Trophoblast cell (in vitro differentiated cells and primary cell): Measurements from ENCODE around the gene JMY.

Experiments
- DNase-seq, 2 donors: peaks; one replicate each; pipeline ENCODE4 v3.0.0-alpha.2; 2016
- H2AFZ ChIP-seq: 2 replicates; pipeline ENCODE4 v1.6.1; 2013; ENCODE audit warnings: low read length, moderate library complexity, mild to moderate bottlenecking; ENCODE audit not compliant: insufficient read depth, poor library complexity
- H2AK5ac ChIP-seq: 2 replicates; pipeline ENCODE4 v1.6.1; 2013; ENCODE audit warnings: mild to moderate bottlenecking, low read length
- H2BK120ac ChIP-seq: 2 replicates; pipeline ENCODE4 v1.6.1; 2013; ENCODE audit warnings: low read length, mild to moderate bottlenecking, moderate library complexity; ENCODE audit not compliant: insufficient read depth, poor library complexity
- H2BK12ac ChIP-seq: 2 replicates; pipeline ENCODE4 v1.6.1; 2013; ENCODE audit warnings: mild to moderate bottlenecking, low read length, moderate library complexity
- H2BK5ac ChIP-seq: 2 replicates; pipeline ENCODE4 v1.6.1; 2013; ENCODE audit warnings: low read length, low read depth, moderate library complexity, mild to moderate bottlenecking; ENCODE audit not compliant: poor library complexity
- H3K14ac ChIP-seq: 2 replicates; pipeline ENCODE4 v1.6.1; 2013; ENCODE audit warnings: mild to moderate bottlenecking, low read length
- H3K18ac ChIP-seq: 2 replicates; pipeline ENCODE4 v1.6.1; 2013; ENCODE audit warnings: mild to moderate bottlenecking, low read length
- H3K23ac ChIP-seq: 2 replicates; pipeline ENCODE4 v1.6.1; 2013; ENCODE audit warnings: low read length
- H3K27ac ChIP-seq: 2 replicates; pipeline ENCODE4 v1.5.1; 2013; ENCODE audit warnings: low read depth, mild to moderate bottlenecking, inconsistent platforms, low read length, moderate library complexity
- H3K27me3 ChIP-seq: 2 replicates; pipeline ENCODE4 v1.6.1; 2013; ENCODE audit warnings: inconsistent platforms, mild to moderate bottlenecking, low read length, moderate library complexity; ENCODE audit not compliant: insufficient read depth
- H3K36me3 ChIP-seq, 2 experiments: 1 replicate in 1 of 2; 2 replicates in 1 of 2; pipeline ENCODE4 v1.6.1; 2013; ENCODE audit warnings: low read length in 2 of 2, mild to moderate bottlenecking in 2 of 2, moderate library complexity in 1 of 2; ENCODE audit not compliant: insufficient read depth in 2 of 2, control insufficient read depth in 1 of 2
- H3K4ac ChIP-seq: 2 replicates; pipeline ENCODE4 v1.6.1; 2013; ENCODE audit warnings: low read depth, mild to moderate bottlenecking, low read length, moderate library complexity
- H3K4me1 ChIP-seq, 2 experiments: 1 replicate in 1 of 2; 2 replicates in 1 of 2; pipeline ENCODE4 v1.6.1; 2013; ENCODE audit warnings: low read length in 2 of 2, mild to moderate bottlenecking in 2 of 2, moderate library complexity in 1 of 2; ENCODE audit not compliant: insufficient read depth in 2 of 2, control insufficient read depth in 1 of 2
- H3K4me2 ChIP-seq: 2 replicates; pipeline ENCODE4 v1.6.1; 2013; ENCODE audit warnings: inconsistent platforms, mild to moderate bottlenecking, low read length, moderate library complexity
- H3K4me3 ChIP-seq: 2 replicates; pipeline ENCODE4 v1.5.1; 2013; ENCODE audit warnings: mild to moderate bottlenecking, low read depth, low read length, inconsistent platforms
- H3K79me1 ChIP-seq: one replicate; pipeline ENCODE4 v1.6.1; 2013; ENCODE audit warnings: low read length
- H3K79me2 ChIP-seq: 2 replicates; pipeline ENCODE4 v1.6.1; 2013; ENCODE audit warnings: low read length, mild to moderate bottlenecking; ENCODE audit not compliant: control insufficient read depth, insufficient read depth, poor library complexity
- H3K9ac ChIP-seq: 2 replicates; pipeline ENCODE4 v1.6.1; 2013; ENCODE audit warnings: mild to moderate bottlenecking, low read length
- H3K9me3 ChIP-seq: 2 replicates; pipeline ENCODE4 v1.6.1; 2013; ENCODE audit warnings: low read depth, mild to moderate bottlenecking, control low read depth, inconsistent platforms, low read length; ENCODE audit not compliant: insufficient read depth
- H4K12ac ChIP-seq: 2 replicates; pipeline ENCODE4 v1.6.1; 2013; ENCODE audit warnings: low read depth, mild to moderate bottlenecking, low read length, moderate library complexity
- H4K8ac ChIP-seq: 2 replicates; pipeline ENCODE4 v1.6.1; 2013; ENCODE audit warnings: low read depth, mild to moderate bottlenecking, low read length, moderate library complexity
- H4K91ac ChIP-seq: one replicate; pipeline ENCODE4 v1.6.1; 2013; ENCODE audit warnings: low read depth, mild to moderate bottlenecking, low read length, moderate library complexity
- WGBS: extraction: QIAGEN DNeasy Blood & Tissue Kit; methylation state at CpG from one replicate; pipeline ENCODE4 v1.1.7; 2013; ENCODE audit warnings: missing lambda C conversion rate; ENCODE audit not compliant: insufficient read length, insufficient coverage; ENCODE audit errors: extremely low coverage; 5-methylcytosine and 5-hydroxymethylcytosine counted together

JMY gene

DNA sequence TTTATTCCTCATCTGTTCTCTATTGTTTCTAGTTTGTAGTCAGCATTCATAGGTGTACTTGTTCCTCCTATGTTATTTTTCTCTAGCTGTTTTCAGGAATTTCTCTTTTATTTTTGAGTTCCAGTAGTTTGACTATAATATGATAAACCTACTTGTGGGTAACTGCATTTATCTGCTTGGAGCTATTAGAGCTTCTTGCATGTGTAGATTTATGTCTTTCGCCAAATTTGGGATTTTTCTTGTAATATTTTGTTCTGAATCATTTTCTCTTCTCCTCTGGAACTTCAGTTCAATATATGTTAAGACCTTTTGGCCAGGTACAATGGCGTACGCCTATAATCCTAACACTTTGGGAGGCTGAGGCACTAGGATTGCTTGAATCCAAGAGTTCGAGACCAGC is 37.4 kb downstream of the JMY start:
- no peak for DNase-seq
- Histone ChIP-seq H2BK12ac (no peak overlapping the region), H2AFZ (no peak overlapping the region)

DNA sequence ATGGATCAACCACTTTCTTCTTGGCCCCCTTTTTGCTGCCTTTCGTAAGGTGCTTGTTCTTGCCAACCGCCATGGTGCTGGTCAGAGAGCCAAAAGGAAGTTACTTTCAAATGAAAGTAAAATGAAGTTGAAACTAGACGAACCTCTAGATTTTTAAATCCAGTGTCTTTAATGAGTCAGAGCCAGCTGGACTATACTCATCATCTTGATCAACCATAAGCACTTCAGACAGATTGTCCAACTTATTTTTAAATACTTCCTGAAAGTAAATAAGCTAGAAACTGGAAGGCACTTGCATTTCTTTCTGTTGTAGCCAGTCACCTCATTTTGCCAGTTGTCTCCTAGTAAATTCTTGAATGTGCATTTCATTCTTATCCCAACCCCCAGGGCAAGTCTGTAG is 48.9 kb downstream of the JMY start:
- Histone ChIP-seq H3K27me3 (no peaks in the 10 kb centered on the region), H4K91ac (no peak overlapping the region), H3K4me1 (no peaks in the 10 kb centered on the region), H3K18ac (no peak overlapping the region), H2BK5ac (no peak overlapping the region), H3K79me1 (no peaks in the 10 kb centered on the region), H3K14ac (no peak overlapping the region), H2AFZ (no peak overlapping the region), H3K4me3 (no peak overlapping the region), H3K4ac (no peak overlapping the region), H3K36me3 (no peaks in the 10 kb centered on the region), H3K9ac (no peak overlapping the region), H2BK120ac (no peak overlapping the region), H4K8ac (no peak overlapping the region), H3K4me2 (no peak overlapping the region), H2AK5ac (no peak overlapping the region), H3K9me3 (no peaks in the 10 kb centered on the region), H4K12ac (no peak overlapping the region), H3K79me2 (no peaks in the 10 kb centered on the region), H3K23ac (no peak overlapping the region), H3K27ac (no peak overlapping the region), H2BK12ac (no peak overlapping the region)
- no peak for DNase-seq
- WGBS, result no CpG with 5 or more reads among the region's 3 CpGs

More for the DNA sequence above, 37.4 kb downstream of the JMY start:
- Histone ChIP-seq H3K27me3 (no peaks in the 10 kb centered on the region), H3K14ac (no peak overlapping the region), H4K8ac (no peak overlapping the region), H3K79me1 (no peaks in the 10 kb centered on the region), H3K4me1 (no peaks in the 10 kb centered on the region), H3K9me3 (no peaks in the 10 kb centered on the region), H2BK5ac (no peak overlapping the region), H2BK120ac (no peak overlapping the region), H3K18ac (no peak overlapping the region), H3K4me3 (no peak overlapping the region), H2AK5ac (no peak overlapping the region), H3K4ac (no peak overlapping the region), H3K79me2 (no peaks in the 10 kb centered on the region), H3K4me2 (no peak overlapping the region), H3K36me3 (peaks cover 0 to 2% of the 10 kb centered on the region in 2 experiments), H3K9ac (no peak overlapping the region), H3K23ac (no peak overlapping the region), H4K91ac (no peak overlapping the region), H3K27ac (no peak overlapping the region), H4K12ac (no peak overlapping the region)
- WGBS, result no CpG with 5 or more reads among the region's 4 CpGs

DNA sequence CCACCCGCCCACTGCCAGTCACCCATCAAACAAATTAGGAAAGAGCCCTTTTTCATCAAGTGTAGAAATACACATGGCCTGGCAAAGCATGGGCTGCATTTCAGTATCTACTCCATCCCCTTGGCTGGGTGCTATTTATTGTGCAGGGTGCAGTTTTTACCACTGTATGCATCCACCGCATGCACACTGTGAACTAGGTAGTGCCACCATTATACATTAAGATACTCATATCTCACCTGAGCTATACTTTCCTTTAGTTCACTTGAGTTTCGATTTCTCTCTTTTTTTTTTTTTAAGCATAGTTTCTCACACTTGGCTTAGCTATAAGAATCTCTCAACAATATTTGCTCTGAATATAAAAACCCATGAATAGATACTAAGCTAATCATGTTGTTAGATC is 49.4 kb downstream of the JMY start:
- Histone ChIP-seq H2BK5ac (no peak overlapping the region), H4K12ac (no peak overlapping the region), H3K4me3 (no peak overlapping the region), H3K9ac (no peak overlapping the region), H4K91ac (no peak overlapping the region), H2AFZ (no peak overlapping the region), H2AK5ac (no peak overlapping the region), H2BK120ac (no peak overlapping the region), H3K4me2 (no peak overlapping the region), H3K36me3 (no peaks in the 10 kb centered on the region), H3K4ac (no peak overlapping the region), H4K8ac (no peak overlapping the region), H3K79me2 (no peaks in the 10 kb centered on the region), H3K18ac (no peak overlapping the region), H2BK12ac (no peak overlapping the region), H3K4me1 (no peaks in the 10 kb centered on the region), H3K14ac (no peak overlapping the region), H3K9me3 (no peaks in the 10 kb centered on the region), H3K27ac (no peak overlapping the region), H3K79me1 (no peaks in the 10 kb centered on the region), H3K27me3 (no peaks in the 10 kb centered on the region), H3K23ac (no peak overlapping the region)
- no CpG with 5 or more reads among the region's 3 CpGs for WGBS
- DNase-seq, result no peak

DNA sequence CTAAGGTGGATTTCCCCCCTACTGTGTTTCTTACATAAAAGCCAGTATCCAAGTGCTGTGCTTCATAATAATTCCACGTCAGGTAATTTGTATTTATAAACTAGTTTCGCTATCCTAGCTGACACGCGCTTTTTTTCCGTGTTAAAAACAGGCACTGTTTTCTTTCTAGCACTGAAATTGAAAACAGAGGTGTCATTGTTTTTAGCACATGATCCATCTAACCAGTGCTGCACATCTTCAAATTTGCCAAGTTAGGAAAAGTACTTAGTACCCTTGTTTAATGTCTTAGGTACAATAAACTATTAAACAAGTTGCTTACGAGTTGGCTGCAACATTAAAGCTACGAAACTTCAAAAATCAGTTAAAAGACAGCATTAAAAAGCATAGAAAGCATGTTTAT is 49.9 kb downstream of the JMY start:
- no peak overlapping the region for H4K91ac ChIP-seq
- DNase-seq, result no peak

More for the DNA sequence above, 49.9 kb downstream of the JMY start:
- Histone ChIP-seq H3K4me3 (no peak overlapping the region), H3K36me3 (no peaks in the 10 kb centered on the region), H3K4me2 (no peak overlapping the region), H3K9ac (no peak overlapping the region), H2BK5ac (no peak overlapping the region), H3K79me2 (no peaks in the 10 kb centered on the region), H3K4me1 (no peaks in the 10 kb centered on the region), H4K8ac (no peak overlapping the region), H2AFZ (no peak overlapping the region), H3K27ac (no peak overlapping the region), H2AK5ac (no peak overlapping the region), H3K9me3 (no peaks in the 10 kb centered on the region), H4K12ac (no peak overlapping the region), H3K4ac (no peak overlapping the region), H3K79me1 (no peaks in the 10 kb centered on the region), H3K18ac (no peak overlapping the region), H3K23ac (no peak overlapping the region), H3K27me3 (no peaks in the 10 kb centered on the region), H2BK12ac (no peak overlapping the region), H3K14ac (no peak overlapping the region), H2BK120ac (no peak overlapping the region)
- WGBS, result no CpG with 5 or more reads among the region's 7 CpGs
